HG03064 (cell line): ENCODE data around the gene XYLB.
A peak's percentile ranks its signal among the peaks of the same experiment; 100 is the strongest.

Experiments used
- ATAC-seq: cut with Tn5 transposase; IDR thresholded peaks from one replicate; pipeline ENCODE4 v1.9.1; 2021; ENCODE audit warnings: low read depth; ENCODE audit not compliant: unreplicated experiment

XYLB gene

GRCh38 chr3:38453075-38453912, 106.7 kb downstream of the XYLB start, which contains the start of gene ACVR2B:
TSS of gene ACVR2B (plus strand) at chr3:38453890. CDS start at chr3:38454323, 433 bp downstream.
- ATAC-seq: peak; percentile 53

- peak; percentile 21 for ATAC-seq
Observed at GRCh38 chr3:38453913-38454177, 107.3 kb downstream of the XYLB start.

GRCh38 chr3:38454178-38454883, 107.7 kb downstream of the XYLB start:
- peak; percentile 27 for ATAC-seq

- ATAC-seq: no peak
Observed at GRCh38 chr3:38454884-38455638, 108.5 kb downstream of the XYLB start.

GRCh38 chr3:38455639-38456430, 109.2 kb downstream of the XYLB start:
- no peak for ATAC-seq

- ATAC-seq: no peak
Observed at GRCh38 chr3:38457111-38458003, 110.8 kb downstream of the XYLB start.

- ATAC-seq: no peak
Observed at GRCh38 chr3:38458796-38459498, 112.4 kb downstream of the XYLB start.

GRCh38 chr3:38459499-38460048, 113.0 kb downstream of the XYLB start:
- no peak for ATAC-seq

- ATAC-seq: no peak
Observed at GRCh38 chr3:38460377-38461270, 114.0 kb downstream of the XYLB start.
